Gastroesophageal sphincter (tissue), 3 donors: ENCODE results near the gene SORL1-AS1.

Experiments used
- CTCF ChIP-seq, 4 experiments: fragments of 200-600 bp in 2 of 4; fragments of 450-650 bp in 2 of 4; sonication (generic) in 1 of 4; IDR thresholded peaks; one replicate each; pipeline ENCODE4 v1.5.1; 2017 to 2019; ENCODE audit warnings: antibody characterized with exemption in 4 of 4, mild to moderate bottlenecking in 2 of 4, moderate library complexity in 2 of 4
- POLR2A ChIP-seq, 2 donors: fragments of 450-650 bp; IDR thresholded peaks; one replicate each; pipeline ENCODE4 v1.6.1; 2017; ENCODE audit warnings: antibody characterized with exemption in 2 of 2, mild to moderate bottlenecking in 2 of 2, moderate library complexity in 1 of 2

GRCh38 chr11:121408830-121409229 is 43.9 kb downstream of the SORL1-AS1 start:
- TF ChIP-seq CTCF (IDR thresholded peaks at IDR 0.05), result no peak
- TF ChIP-seq POLR2A (IDR thresholded peaks at IDR 0.05), result no peak
